DOHH2 (cell line): ENCODE measurements around the gene CCDC28B.

Source experiments
- CTCF ChIP-seq: fragments of 200-600 bp; sonication (generic); IDR thresholded peaks from one replicate; pipeline ENCODE4 v1.5.1; 2014; ENCODE audit warnings: antibody characterized with exemption, mild to moderate bottlenecking, low read depth, low read length; ENCODE audit not compliant: poor library complexity, severe bottlenecking
- EZH2phosphoT487 ChIP-seq: fragments of 200-600 bp; sonication (generic); IDR thresholded peaks from 2 replicates; pipeline ENCODE4 v1.6.1; 2017; ENCODE audit warnings: borderline replicate concordance, mild to moderate bottlenecking, antibody characterized with exemption, low read length, moderate library complexity, mixed read lengths

- 0 out of 2 replicates have a peak, but pooled peaks have one; percentile 31 for TF ChIP-seq EZH2phosphoT487
- no peak for TF ChIP-seq CTCF
Measured at GRCh38 chr1:32240140-32240951, 40.0 kb downstream of the CCDC28B start.
